Measurements from ENCODE around the gene GMPPA.

The GMPPA gene

DNA sequence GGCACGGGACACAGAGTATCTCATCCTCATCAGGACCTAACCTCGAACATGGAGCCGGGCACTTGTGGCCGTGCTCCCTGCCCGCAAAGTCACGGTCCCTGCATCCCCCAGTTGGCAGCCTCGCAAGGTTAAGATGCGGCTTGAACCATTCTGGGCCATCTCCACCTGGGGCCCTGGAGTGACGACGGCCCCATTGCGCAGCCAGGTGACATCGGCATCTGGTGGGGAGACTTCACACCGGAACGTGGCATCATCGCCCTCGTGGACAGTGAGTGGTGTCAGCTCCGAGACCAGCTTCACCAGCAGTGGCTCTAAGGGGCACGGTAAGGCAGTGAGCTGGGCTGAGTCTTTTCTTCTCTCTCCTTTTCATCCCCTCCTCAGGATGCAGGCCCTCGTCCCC, 57.7 kb downstream of the GMPPA start:
- no peak for DNase-seq
- Histone ChIP-seq H3K27ac (no peak overlapping the region), H3K36me3 (replicated peaks) (no peaks in the 10 kb centered on the region), H3K27me3 (replicated peaks) (no peaks in the 10 kb centered on the region), H3K4me3 (ENCODE audit: low read depth, low read length) (no peak overlapping the region)
- in situ Hi-C loops (cut with HindIII; ENCODE audit: low pct_ligation_motif_present, low sequenced_read_pairs) = no loop called here
- TF ChIP-seq, protein P1, sequence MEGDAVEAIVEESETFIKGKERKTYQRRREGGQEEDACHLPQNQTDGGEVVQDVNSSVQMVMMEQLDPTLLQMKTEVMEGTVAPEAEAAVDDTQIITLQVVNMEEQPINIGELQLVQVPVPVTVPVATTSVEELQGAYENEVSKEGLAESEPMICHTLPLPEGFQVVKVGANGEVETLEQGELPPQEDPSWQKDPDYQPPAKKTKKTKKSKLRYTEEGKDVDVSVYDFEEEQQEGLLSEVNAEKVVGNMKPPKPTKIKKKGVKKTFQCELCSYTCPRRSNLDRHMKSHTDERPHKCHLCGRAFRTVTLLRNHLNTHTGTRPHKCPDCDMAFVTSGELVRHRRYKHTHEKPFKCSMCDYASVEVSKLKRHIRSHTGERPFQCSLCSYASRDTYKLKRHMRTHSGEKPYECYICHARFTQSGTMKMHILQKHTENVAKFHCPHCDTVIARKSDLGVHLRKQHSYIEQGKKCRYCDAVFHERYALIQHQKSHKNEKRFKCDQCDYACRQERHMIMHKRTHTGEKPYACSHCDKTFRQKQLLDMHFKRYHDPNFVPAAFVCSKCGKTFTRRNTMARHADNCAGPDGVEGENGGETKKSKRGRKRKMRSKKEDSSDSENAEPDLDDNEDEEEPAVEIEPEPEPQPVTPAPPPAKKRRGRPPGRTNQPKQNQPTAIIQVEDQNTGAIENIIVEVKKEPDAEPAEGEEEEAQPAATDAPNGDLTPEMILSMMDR (IDR thresholded peaks at IDR 0.05; ENCODE audit: low read depth, low read length, missing control alignments) = no peak

Data from brain microvascular endothelial cell (primary cell).